ES-I3 (cell line): Measurements from ENCODE around the gene AUTS2.

Source experiments
- H3K36me3 ChIP-seq: 2 replicates; pipeline ENCODE4 v1.6.1; 2013; ENCODE audit warnings: mild to moderate bottlenecking, low read length, control low read depth, moderate library complexity; ENCODE audit not compliant: insufficient read depth
- H3K4me1 ChIP-seq: 2 replicates; pipeline ENCODE4 v1.6.1; 2013; ENCODE audit warnings: mild to moderate bottlenecking, control low read depth, low read length; ENCODE audit not compliant: insufficient read depth
- H3K9ac ChIP-seq: 2 replicates; pipeline ENCODE4 v1.6.1; 2013; ENCODE audit warnings: low read depth, mild to moderate bottlenecking, low read length, moderate library complexity
- H3K9me3 ChIP-seq: 2 replicates; pipeline ENCODE4 v1.6.1; 2013; ENCODE audit warnings: mild to moderate bottlenecking, low read length, moderate library complexity; ENCODE audit not compliant: control insufficient read depth, insufficient read depth

Gene AUTS2

GRCh38 chr7:69673074-69673473 is 74.8 kb downstream of the AUTS2 start:
- Histone ChIP-seq H3K36me3 (no peaks in the 10 kb centered on the region), H3K9ac (no peak overlapping the region), H3K4me1 (peaks cover 10% of the 10 kb centered on the region), H3K9me3 (no peaks in the 10 kb centered on the region)

DNA sequence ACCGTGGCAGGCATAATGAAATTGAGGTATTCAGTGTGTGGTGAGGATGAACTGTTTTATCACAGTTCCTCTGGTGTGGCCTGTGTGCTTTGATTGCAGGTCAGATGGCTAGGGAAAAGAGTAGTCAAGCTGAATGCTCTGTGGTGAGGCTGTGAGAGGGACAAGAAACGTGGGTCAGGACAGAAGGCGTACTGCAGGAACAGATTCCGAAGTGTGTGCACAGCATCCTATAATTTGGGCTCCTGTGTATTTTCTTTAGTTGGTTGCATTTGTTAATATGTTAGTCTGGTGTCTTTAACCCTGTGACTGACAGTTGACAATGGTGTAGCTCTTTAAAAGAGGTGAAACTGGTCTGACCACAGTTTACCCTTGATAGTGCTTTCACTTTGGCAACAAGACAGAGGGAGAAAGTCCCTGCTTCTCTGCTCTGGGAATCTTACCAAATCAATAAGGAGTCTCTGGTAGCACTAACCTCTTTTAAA is 76.5 kb downstream of the AUTS2 start:
- H3K9me3 ChIP-seq, result no peaks in the 10 kb centered on the region
- H3K36me3 ChIP-seq, result no peaks in the 10 kb centered on the region
- H3K4me1 ChIP-seq, result peaks cover 18% of the 10 kb centered on the region
- H3K9ac ChIP-seq, result no peak overlapping the region

DNA sequence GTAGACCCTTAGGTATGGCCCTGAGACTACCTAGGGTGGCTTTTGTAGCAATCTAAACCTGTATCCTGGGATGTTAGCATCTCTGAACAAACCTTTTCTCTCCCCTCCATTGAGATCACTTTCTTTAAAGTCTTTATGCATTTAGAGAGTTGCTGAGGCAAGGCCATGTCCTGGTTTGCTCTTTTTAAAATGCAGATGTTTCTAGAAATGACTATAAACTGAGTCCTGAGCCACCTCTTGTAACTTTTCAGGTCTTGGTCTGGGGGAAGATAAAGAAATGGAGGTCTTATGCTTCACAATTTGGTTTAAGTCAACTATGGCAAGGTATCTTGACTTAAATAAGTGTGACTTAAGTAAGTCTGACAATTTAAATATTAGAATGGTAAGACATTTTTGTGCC is 78.0 kb downstream of the AUTS2 start:
- no peak overlapping the region for H3K9ac ChIP-seq

GRCh38 chr7:69677054-69677852 is 79.0 kb downstream of the AUTS2 start:
- H3K4me1 ChIP-seq, result peaks cover 18% of the 10 kb centered on the region
- no peaks in the 10 kb centered on the region for H3K9me3 ChIP-seq
- no peaks in the 10 kb centered on the region for H3K36me3 ChIP-seq
- H3K9ac ChIP-seq, result no peak overlapping the region

More for the DNA sequence above, 78.0 kb downstream of the AUTS2 start:
- Histone ChIP-seq H3K36me3 (no peaks in the 10 kb centered on the region), H3K4me1 (peaks cover 18% of the 10 kb centered on the region), H3K9me3 (no peaks in the 10 kb centered on the region)

GRCh38 chr7:69677881-69678493 is 79.7 kb downstream of the AUTS2 start:
- Histone ChIP-seq H3K9me3 (no peaks in the 10 kb centered on the region), H3K4me1 (peaks cover 23% of the 10 kb centered on the region), H3K36me3 (no peaks in the 10 kb centered on the region), H3K9ac (no peak overlapping the region)

GRCh38 chr7:69678494-69679187 is 80.4 kb downstream of the AUTS2 start:
- Histone ChIP-seq H3K9ac (no peak overlapping the region), H3K36me3 (no peaks in the 10 kb centered on the region), H3K4me1 (peaks cover 23% of the 10 kb centered on the region), H3K9me3 (no peaks in the 10 kb centered on the region)

DNA sequence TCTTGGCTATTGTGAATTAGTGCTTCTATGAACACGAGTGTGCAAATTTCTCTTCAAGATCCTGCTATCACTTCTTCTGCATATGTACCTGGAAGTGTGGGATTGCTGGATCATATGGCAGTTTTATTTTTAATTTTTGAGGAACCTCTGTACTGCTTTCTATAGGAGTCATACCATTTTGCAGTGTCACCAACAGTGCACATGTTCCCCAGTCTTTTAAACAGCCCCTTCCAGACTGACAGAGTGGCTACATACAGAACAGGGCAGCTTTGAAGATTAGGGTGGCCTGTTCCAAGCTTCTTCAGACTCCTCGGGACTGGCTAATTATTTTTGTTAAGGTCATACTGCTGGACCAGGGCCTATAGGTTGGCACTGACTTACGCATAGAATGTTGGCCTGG is 82.9 kb downstream of the AUTS2 start:
- no peaks in the 10 kb centered on the region for H3K36me3 ChIP-seq
- no peak overlapping the region for H3K9ac ChIP-seq
- H3K9me3 ChIP-seq, result no peaks in the 10 kb centered on the region
- H3K4me1 ChIP-seq, result peaks cover 32% of the 10 kb centered on the region

GRCh38 chr7:69682518-69682917 is 84.2 kb downstream of the AUTS2 start:
- Histone ChIP-seq H3K9me3 (no peaks in the 10 kb centered on the region), H3K4me1 (peaks cover 27% of the 10 kb centered on the region), H3K9ac (no peak overlapping the region), H3K36me3 (no peaks in the 10 kb centered on the region)

DNA sequence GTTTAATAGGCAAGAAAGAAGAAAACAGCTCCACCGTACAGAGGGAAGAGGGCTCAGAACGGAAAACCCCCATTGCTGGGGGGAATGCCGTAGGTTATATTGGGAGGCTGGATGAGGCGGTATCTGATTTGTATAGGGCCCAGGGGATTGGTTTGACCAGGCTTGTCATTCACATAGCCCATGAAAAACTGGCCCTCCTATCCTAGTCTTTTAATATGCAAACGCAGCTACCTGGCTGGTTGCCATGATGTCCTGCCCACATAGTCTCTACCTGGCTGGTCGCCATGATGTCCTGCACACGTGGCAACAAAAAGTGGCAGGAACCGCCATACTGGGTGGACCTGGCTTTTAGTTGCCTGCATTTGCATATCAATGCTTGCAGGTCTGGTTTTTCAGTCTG is 84.7 kb downstream of the AUTS2 start:
- H3K9ac ChIP-seq, result no peak overlapping the region

DNA sequence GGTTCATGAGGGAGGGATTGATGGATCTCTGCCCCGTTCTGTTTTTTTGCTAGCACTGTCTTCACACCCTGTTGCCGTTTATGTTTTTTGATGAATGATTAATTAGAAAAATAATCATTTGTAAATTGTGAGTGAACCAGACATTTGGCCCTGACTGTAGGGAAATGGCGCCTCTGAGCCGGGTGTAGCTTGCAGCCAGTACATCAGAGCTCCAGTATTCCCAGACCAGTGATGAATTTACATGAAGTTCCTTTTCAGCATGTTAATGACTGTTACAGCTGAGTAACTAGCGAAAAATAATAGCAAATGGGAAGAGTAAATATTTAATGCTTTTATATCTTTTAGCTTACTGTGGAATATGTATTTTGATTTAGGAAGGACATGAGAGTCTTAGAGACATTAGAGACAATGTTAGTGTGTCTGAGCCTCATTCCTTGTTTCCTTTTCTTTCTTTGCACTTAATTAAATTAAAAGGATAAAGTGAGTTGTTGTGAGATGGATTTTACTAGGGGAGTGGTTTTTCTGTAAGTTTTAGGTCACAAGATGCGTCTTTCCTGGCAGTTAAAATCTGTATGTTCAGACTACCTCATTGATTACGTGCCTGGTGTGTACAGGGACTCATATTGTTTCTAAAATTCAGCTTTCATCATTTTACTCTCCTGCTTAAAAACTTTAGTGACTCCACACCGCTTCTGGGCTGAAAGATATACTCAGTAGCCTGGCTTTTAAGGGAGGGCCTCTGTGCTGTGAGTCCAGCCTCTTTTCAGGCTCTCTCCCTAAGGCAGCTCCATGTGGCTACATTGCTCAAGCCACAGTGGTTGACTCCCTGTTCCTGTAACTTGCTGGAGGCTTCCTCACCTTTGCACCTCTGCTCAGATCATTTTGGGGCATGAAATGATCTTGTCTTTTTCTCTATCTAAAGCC is 86.4 kb downstream of the AUTS2 start:
- Histone ChIP-seq H3K4me1 (peaks cover 13% of the 10 kb centered on the region; the same call in 1 of the 2 replicates), H3K9me3 (no peaks in the 10 kb centered on the region), H3K9ac (no peak overlapping the region), H3K36me3 (no peaks in the 10 kb centered on the region)

More for the DNA sequence above, 84.7 kb downstream of the AUTS2 start:
- no peaks in the 10 kb centered on the region for H3K9me3 ChIP-seq
- H3K36me3 ChIP-seq, result no peaks in the 10 kb centered on the region
- peaks cover 23% of the 10 kb centered on the region for H3K4me1 ChIP-seq

DNA sequence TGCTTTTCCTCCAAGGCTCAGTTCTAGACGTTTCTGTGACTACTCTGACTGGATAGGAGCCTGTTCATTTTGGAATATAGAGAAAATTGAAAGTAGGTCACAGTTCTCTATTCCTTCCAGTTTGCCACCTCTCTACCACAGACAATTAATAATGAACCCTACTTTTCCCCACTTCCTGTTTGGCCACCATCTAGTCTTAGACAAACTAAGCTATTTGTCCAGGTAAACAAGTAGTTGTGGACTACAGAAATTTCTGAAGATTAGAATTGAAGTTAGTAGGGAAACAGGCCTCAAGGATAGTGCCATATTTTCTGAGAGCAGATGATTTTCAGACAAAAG is 87.0 kb downstream of the AUTS2 start:
- H3K4me1 ChIP-seq, result peaks cover 13% of the 10 kb centered on the region; the same call in 1 of the 2 replicates
- H3K36me3 ChIP-seq, result no peaks in the 10 kb centered on the region
- H3K9ac ChIP-seq, result no peak overlapping the region
- H3K9me3 ChIP-seq, result no peaks in the 10 kb centered on the region

DNA sequence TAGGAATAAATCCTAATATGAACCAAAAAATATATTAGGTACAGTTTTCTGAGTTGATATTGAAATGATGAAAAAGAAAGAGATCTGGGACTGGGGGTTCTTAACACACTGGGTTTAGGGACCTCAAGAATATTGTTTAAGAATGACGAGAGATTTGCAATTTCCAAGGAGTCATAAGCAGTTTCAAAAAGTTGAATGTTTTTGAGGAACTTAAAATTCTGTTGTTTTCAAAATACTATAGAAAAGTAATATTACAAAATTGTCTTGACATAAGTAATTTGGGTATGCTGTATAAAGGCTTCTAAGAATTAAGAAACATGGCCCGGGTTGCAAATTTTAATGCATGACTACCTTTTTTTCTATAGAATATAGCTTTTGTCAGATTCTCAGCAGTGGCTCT is 88.1 kb downstream of the AUTS2 start:
- Histone ChIP-seq H3K4me1 (peaks cover 13% of the 10 kb centered on the region; the same call in 1 of the 2 replicates), H3K9ac (no peak overlapping the region), H3K36me3 (no peaks in the 10 kb centered on the region), H3K9me3 (no peaks in the 10 kb centered on the region)

DNA sequence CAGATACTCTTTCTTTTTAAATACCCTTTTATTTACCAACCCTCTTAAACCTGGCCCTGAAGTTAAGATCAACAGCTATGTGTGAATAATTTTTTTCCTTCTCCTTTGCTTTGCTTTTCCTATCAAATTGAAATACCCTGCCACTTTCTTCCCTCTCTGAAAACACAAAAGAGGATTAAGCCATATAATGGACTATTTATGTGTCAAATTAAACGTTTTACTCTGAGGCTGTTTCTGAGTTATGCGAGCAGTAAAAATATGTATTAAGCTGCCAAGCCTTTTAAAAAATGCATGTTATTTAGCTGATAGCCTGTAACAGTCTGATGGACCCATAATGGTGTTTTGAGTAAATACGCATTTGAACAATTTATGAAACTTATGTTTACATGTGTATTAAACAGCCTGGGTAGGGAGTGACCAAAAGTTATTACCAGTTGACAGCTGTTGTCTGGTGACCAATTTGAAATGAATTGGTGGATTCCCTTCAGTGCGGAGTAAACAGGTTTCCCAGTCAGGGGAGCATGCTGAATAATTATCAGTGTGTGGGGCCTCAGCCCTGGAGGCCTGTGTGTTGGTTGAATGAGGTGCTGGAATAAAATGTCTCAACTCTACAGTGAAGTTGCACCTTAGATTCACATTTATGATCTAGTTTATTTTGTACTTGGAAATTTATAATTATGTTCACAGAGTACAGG is 89.6 kb downstream of the AUTS2 start:
- no peaks in the 10 kb centered on the region for H3K36me3 ChIP-seq
- H3K4me1 ChIP-seq, result peaks cover 10% of the 10 kb centered on the region; the same call in 1 of the 2 replicates
- H3K9ac ChIP-seq, result no peak overlapping the region
- H3K9me3 ChIP-seq, result no peaks in the 10 kb centered on the region
